GM12878 (cell line): Measurements from ENCODE around the gene POR. TPM values are rescaled to one million over a fixed set of nuclear protein-coding genes. Genes with fewer than 3 reads are reported as not detected.

Experiments used
- ATAC-seq: fragments of 200-7000 bp; cut with Tn5 transposase; 3 replicates; pipeline ENCODE4 v1.9.1; 2020; ENCODE audit warnings: mild to moderate bottlenecking, moderate library complexity
- BruUV-seq: library from RNA; stranded (reverse); fragments of 400-500 nt; replicated peaks from 2 replicates; lab custom pipeline; 2021; lab: Mats Ljungman, UMichigan
- CTCF ChIA-PET: fragments of 300-600 bp; sonication (Branson Sonifier 250); formaldehyde crosslinking; extraction: SDS; loops from one replicate; lab custom pipeline; 2021; ENCODE audit warnings: inconsistent platforms; lab: Yijun Ruan, JAX
- POLR2A ChIA-PET: fragments of 350-600 bp; formaldehyde crosslinking; extraction: SDS; loops from one replicate; lab custom pipeline; 2021; ENCODE audit warnings: inconsistent platforms; lab: Charles Lee
- RAD21 ChIA-PET: fragments of 300-600 bp; sonication (Branson Sonifier 250); formaldehyde crosslinking; loops from one replicate; lab custom pipeline; 2023; ENCODE audit warnings: antibody characterized with exemption; ENCODE audit not compliant: unreplicated experiment; lab: Charles Lee
- SMC1A ChIA-PET: fragments of 300-600 bp; sonication (Branson Sonifier 250); formaldehyde crosslinking; loops from one replicate; lab custom pipeline; 2023; ENCODE audit not compliant: unreplicated experiment, uncharacterized antibody; lab: Charles Lee
- DNase-seq: peaks from one replicate; pipeline ENCODE4 v3.0.0-alpha.2; 2011; ENCODE audit warnings: low read depth, low spot score
- FAIRE-seq: peaks from 3 replicates; lab custom pipeline; 2011; peaks lifted over from hg19 to GRCh38; lab: Jason Lieb, UNC
- H2AFZ ChIP-seq: 2 replicates; pipeline ENCODE4 v1.6.0; 2011; ENCODE audit warnings: low read depth, low read length, control low read depth; ENCODE audit not compliant: control insufficient read depth
- H3K27ac ChIP-seq: 2 replicates; pipeline ENCODE4 v1.5.1; 2011; ENCODE audit warnings: control low read depth; ENCODE audit not compliant: control insufficient read depth, insufficient read depth
- H3K27me3 ChIP-seq, 2 experiments: replicated peaks in 1 of 2; 2 replicates each; pipeline versions ENCODE4 v1.6.0 to v1.6.1; 2011; ENCODE audit warnings: low read length in 1 of 2; ENCODE audit not compliant: control insufficient read depth in 2 of 2, insufficient read depth in 2 of 2
- H3K36me3 ChIP-seq, 2 experiments: 2 replicates each; pipeline ENCODE4 v1.5.1; 2011; ENCODE audit warnings: low read length in 1 of 2; ENCODE audit not compliant: control insufficient read depth in 2 of 2, insufficient read depth in 2 of 2
- H3K4me1 ChIP-seq: 2 replicates; pipeline ENCODE4 v1.6.1; 2011; ENCODE audit warnings: mild to moderate bottlenecking, low read length, moderate library complexity, mixed read lengths; ENCODE audit not compliant: control insufficient read depth, insufficient read depth
- H3K4me2 ChIP-seq: 2 replicates; pipeline ENCODE4 v1.6.0; 2011; ENCODE audit warnings: control low read depth; ENCODE audit not compliant: control insufficient read depth, insufficient read depth
- H3K4me3 ChIP-seq: fragments of 200-600 bp; sonication (generic); 2 replicates; pipeline ENCODE4 v1.5.1; 2016
- H3K79me2 ChIP-seq: 2 replicates; pipeline ENCODE4 v1.6.0; 2011; ENCODE audit warnings: low read length; ENCODE audit not compliant: control insufficient read depth, insufficient read depth
- H3K9ac ChIP-seq: 2 replicates; pipeline ENCODE4 v1.8.0; 2011; ENCODE audit warnings: low read length, control low read depth, mixed read lengths; ENCODE audit not compliant: control insufficient read depth, insufficient read depth
- H3K9me3 ChIP-seq: replicated peaks from 3 replicates; pipeline ENCODE4 v1.5.1; 2011; ENCODE audit warnings: mild to moderate bottlenecking, low read length; ENCODE audit not compliant: control insufficient read depth, insufficient read depth
- H4K20me1 ChIP-seq: 2 replicates; pipeline ENCODE4 v1.6.0; 2011; ENCODE audit not compliant: control insufficient read depth, insufficient read depth
- BACH1 ChIP-seq: fragments of 450-650 bp; IDR thresholded peaks from 2 replicates; pipeline ENCODE4 v1.6.1; 2017; ENCODE audit warnings: mild to moderate bottlenecking, borderline replicate concordance
- CREB1 ChIP-seq: IDR thresholded peaks from 2 replicates; pipeline ENCODE4 v1.6.1; 2012; ENCODE audit warnings: low read depth, mild to moderate bottlenecking, inconsistent platforms
- CUX1 ChIP-seq: IDR thresholded peaks from 2 replicates; pipeline ENCODE4 v1.6.1; 2012; ENCODE audit warnings: improper control_type of control experiment, low read depth, low read length; ENCODE audit not compliant: insufficient replicate concordance
- DPF2 ChIP-seq: fragments of 450-650 bp; IDR thresholded peaks from 2 replicates; pipeline ENCODE4 v1.6.1; 2017; ENCODE audit warnings: mild to moderate bottlenecking
- E2F8 ChIP-seq: fragments of 450-650 bp; IDR thresholded peaks from 2 replicates; pipeline ENCODE4 v1.6.1; 2018; ENCODE audit warnings: mild to moderate bottlenecking, low read depth, moderate library complexity; ENCODE audit not compliant: partially characterized antibody
- JUNB ChIP-seq: IDR thresholded peaks from 2 replicates; pipeline ENCODE4 v1.6.1; 2016; ENCODE audit warnings: antibody characterized with exemption, mild to moderate bottlenecking
- KDM1A ChIP-seq: fragments of 200-600 bp; sonication (generic); IDR thresholded peaks from 2 replicates; pipeline ENCODE4 v1.6.1; 2016; ENCODE audit warnings: borderline replicate concordance
- MAX ChIP-seq: IDR thresholded peaks from 2 replicates; pipeline ENCODE4 v1.6.1; 2012; ENCODE audit warnings: low read depth, low read length, improper control_type of control experiment
- SIN3A ChIP-seq: IDR thresholded peaks from 2 replicates; pipeline ENCODE4 v1.6.1; 2012; ENCODE audit warnings: low read depth, low read length, improper control_type of control experiment
- SUPT20H ChIP-seq: IDR thresholded peaks from 2 replicates; pipeline ENCODE4 v1.6.1; 2011; ENCODE audit warnings: low read depth, mild to moderate bottlenecking, low read length, moderate library complexity, borderline replicate concordance; ENCODE audit not compliant: control insufficient read depth
- YBX1 ChIP-seq: fragments of 450-650 bp; IDR thresholded peaks from 2 replicates; pipeline ENCODE4 v1.6.1; 2016; ENCODE audit warnings: antibody characterized with exemption
- ZNF24 ChIP-seq: fragments of 450-650 bp; IDR thresholded peaks from 2 replicates; pipeline ENCODE4 v1.6.1; 2017; ENCODE audit warnings: antibody characterized with exemption, mild to moderate bottlenecking
- WGBS: methylation state at CpG from one replicate; pipeline ENCODE4 v1.1.6; 2016; ENCODE audit warnings: low lambda C conversion rate; ENCODE audit not compliant: insufficient replicate concordance, insufficient coverage; ENCODE audit errors: missing lambda C conversion rate; 5-methylcytosine and 5-hydroxymethylcytosine counted together
- in situ Hi-C: fragments of 300-500 bp; cut with MboI; formaldehyde crosslinking; loops from 9 replicates; pipeline ENCODE4 v1.14.3; 2018; ENCODE audit warnings: mixed read lengths
- intact Hi-C: fragments of 100-400 bp; cut with micrococcal nuclease; formaldehyde crosslinking; loops from one replicate; pipeline ENCODE4 v1.14.2; 2022; ENCODE audit not compliant: unreplicated experiment
- polyA plus RNA-seq, 11 experiments: library from polyadenylated mRNA; depleted of rRNA in 4 of 11; unstranded in 6 of 11; stranded (reverse) in 5 of 11; fragments of >200 nt; fragmentation: Nextera tagmentation in 4 of 11; fragmentation: Illumina TruSeq in 1 of 11; extraction: Ambion mirVana in 4 of 11; extraction: Trizol in 1 of 11; gene quantifications; 1 replicate in 1 of 11; 2 replicates in 10 of 11; pipeline versions ENCODE4 v1.2.1 to v1.2.3, GENCODE V29; 2011 to 2016; ENCODE audit warnings: inconsistent platforms in 2 of 11, missing spikeins in 2 of 11, low read depth in 1 of 11
- total RNA-seq, 4 experiments: library from RNA; depleted of rRNA in 3 of 4; stranded (reverse); fragments of >200 nt in 3 of 4; fragmentation: Illumina TruSeq in 1 of 4; extraction: Trizol in 1 of 4; gene quantifications; 2 replicates each; pipeline versions ENCODE4 v1.2.1 to v1.2.3, GENCODE V29; 2013 to 2021

Gene POR
- total and polyA plus RNA-seq, 10 of the 15 experiments (the other 5 are each of a cell fraction or from before 2014, with no cell fraction given): 2.2 to 75.8 (median 35.9) TPM

GRCh38 chr7:75885036-75885435, 29.9 kb upstream of the POR start (continued):
- TF ChIP-seq CUX1: no peak

GRCh38 chr7:75887669-75888369, 27.1 kb upstream of the POR start:
- Histone ChIP-seq H3K79me2 (no peaks in the 10 kb centered on the region), H3K27ac (no peak overlapping the region), H3K4me3 (no peak overlapping the region), H3K4me2 (no peak overlapping the region), H2AFZ (no peak overlapping the region), H4K20me1 (no peaks in the 10 kb centered on the region), H3K4me1 (peaks cover 2% of the 10 kb centered on the region; the same call in 1 of the 2 replicates), H3K9me3 (no peaks in the 10 kb centered on the region), H3K36me3 (peaks cover 3 to 7% of the 10 kb centered on the region in 2 experiments; a peak in 3 of 4 replicates), H3K9ac (no peak overlapping the region), H3K27me3 (no peaks in the 10 kb centered on the region)
- RAD21 ChIA-PET: no interaction called here
- FAIRE-seq (no peak), ATAC-seq (no peak), DNase-seq (no peak)
- WGBS: 98% methylated on average over 13 of the region's 13 CpGs
- TF ChIP-seq ZNF24 (no peak), SIN3A (no peak), YBX1 (no peak), SUPT20H (no peak), DPF2 (no peak), KDM1A (no peak), MAX (no peak), E2F8 (no peak), JUNB (no peak), CREB1 (no peak), BACH1 (no peak)
- in situ Hi-C loops (no loop called here), intact Hi-C loops (no loop called here)
- SMC1A ChIA-PET: no interaction called here
- POLR2A ChIA-PET: no interaction called here
- no TSS peak for BruUV-seq
- CTCF ChIA-PET: no interaction called here
